HEK293 (cell line): Measurements from ENCODE around the gene INPP4B.

Experiments
- ZNF501 ChIP-seq: fragments of 450-650 bp; formaldehyde crosslinking; IDR thresholded peaks from 2 replicates; pipeline ENCODE4 v1.5.1; 2016; ENCODE audit warnings: missing biosample characterization, missing genetic modification characterization
- TF ChIP-seq, protein P1 (sequence below): fragments of 450-650 bp; formaldehyde crosslinking; IDR thresholded peaks from 2 replicates; pipeline ENCODE4 v1.5.1; 2016; ENCODE audit warnings: missing biosample characterization, missing genetic modification characterization
- TF ChIP-seq, protein P2 (sequence below): fragments of 450-650 bp; formaldehyde crosslinking; IDR thresholded peaks from 2 replicates; pipeline ENCODE4 v1.5.1; 2016; ENCODE audit warnings: missing biosample characterization, missing genetic modification characterization

DNA sequence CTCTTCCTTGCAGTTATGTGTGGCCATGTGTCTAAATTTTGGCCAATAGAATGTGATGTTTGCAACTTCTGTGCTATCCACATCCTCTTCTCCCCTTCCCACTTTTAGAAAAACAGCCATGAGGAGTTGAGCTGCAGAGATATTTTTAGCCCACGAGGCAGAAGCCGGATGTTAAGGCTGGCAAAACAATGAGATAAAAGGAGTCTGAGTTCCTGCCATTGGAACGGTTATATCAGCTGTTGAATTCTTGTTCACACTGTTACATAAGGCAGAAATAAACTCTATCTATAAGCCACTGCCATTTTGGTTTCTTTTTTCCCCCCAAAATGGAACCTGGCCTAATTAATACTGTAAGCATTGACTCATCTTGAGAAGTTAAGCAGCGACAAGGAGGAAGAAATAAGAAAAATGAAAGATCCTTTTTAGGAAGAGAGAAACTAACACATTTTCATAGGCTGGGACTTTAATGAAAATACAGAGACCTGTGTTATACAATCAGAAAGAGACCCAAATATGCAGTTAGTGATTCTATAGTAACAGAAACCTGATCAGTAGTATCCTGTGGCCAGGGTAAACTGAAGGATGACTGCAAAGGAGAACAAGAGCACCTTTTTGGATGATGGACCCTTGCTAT lies 200.5 kb downstream of the INPP4B start:
- TF ChIP-seq, protein P1, sequence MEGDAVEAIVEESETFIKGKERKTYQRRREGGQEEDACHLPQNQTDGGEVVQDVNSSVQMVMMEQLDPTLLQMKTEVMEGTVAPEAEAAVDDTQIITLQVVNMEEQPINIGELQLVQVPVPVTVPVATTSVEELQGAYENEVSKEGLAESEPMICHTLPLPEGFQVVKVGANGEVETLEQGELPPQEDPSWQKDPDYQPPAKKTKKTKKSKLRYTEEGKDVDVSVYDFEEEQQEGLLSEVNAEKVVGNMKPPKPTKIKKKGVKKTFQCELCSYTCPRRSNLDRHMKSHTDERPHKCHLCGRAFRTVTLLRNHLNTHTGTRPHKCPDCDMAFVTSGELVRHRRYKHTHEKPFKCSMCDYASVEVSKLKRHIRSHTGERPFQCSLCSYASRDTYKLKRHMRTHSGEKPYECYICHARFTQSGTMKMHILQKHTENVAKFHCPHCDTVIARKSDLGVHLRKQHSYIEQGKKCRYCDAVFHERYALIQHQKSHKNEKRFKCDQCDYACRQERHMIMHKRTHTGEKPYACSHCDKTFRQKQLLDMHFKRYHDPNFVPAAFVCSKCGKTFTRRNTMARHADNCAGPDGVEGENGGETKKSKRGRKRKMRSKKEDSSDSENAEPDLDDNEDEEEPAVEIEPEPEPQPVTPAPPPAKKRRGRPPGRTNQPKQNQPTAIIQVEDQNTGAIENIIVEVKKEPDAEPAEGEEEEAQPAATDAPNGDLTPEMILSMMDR (tag by site-specific recombination) = no peak
- TF ChIP-seq, protein P2, sequence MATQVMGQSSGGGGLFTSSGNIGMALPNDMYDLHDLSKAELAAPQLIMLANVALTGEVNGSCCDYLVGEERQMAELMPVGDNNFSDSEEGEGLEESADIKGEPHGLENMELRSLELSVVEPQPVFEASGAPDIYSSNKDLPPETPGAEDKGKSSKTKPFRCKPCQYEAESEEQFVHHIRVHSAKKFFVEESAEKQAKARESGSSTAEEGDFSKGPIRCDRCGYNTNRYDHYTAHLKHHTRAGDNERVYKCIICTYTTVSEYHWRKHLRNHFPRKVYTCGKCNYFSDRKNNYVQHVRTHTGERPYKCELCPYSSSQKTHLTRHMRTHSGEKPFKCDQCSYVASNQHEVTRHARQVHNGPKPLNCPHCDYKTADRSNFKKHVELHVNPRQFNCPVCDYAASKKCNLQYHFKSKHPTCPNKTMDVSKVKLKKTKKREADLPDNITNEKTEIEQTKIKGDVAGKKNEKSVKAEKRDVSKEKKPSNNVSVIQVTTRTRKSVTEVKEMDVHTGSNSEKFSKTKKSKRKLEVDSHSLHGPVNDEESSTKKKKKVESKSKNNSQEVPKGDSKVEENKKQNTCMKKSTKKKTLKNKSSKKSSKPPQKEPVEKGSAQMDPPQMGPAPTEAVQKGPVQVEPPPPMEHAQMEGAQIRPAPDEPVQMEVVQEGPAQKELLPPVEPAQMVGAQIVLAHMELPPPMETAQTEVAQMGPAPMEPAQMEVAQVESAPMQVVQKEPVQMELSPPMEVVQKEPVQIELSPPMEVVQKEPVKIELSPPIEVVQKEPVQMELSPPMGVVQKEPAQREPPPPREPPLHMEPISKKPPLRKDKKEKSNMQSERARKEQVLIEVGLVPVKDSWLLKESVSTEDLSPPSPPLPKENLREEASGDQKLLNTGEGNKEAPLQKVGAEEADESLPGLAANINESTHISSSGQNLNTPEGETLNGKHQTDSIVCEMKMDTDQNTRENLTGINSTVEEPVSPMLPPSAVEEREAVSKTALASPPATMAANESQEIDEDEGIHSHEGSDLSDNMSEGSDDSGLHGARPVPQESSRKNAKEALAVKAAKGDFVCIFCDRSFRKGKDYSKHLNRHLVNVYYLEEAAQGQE (tag by site-specific recombination) = no peak
- no peak for TF ChIP-seq ZNF501 (tag by site-specific recombination)
